ENCODE measurements around the gene NINJ1. TPM values are rescaled to one million over a fixed set of nuclear protein-coding genes. Genes with fewer than 3 reads are reported as not detected.

Gene NINJ1
- total RNA-seq, 1 donor from 2014 or later, result 29.4 TPM

DNA sequence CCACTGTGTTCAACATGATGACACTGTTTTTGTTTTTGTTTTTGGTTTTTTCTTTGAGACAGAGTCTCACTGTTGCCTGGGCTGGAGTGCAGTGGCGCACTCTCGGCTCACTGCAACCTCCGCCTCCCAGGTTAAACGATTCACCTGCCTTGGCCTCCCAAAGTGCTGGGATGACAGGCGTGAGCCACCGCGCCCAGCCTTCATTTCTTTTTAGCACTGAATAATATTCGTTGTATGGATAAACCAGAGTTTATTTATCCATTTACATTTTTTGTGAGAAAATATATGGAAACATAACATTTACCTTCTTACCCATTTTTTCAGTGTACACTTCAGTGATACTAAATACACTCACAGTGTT, 33.8 kb downstream of the NINJ1 start:
- DNase-seq, result peak; percentile 4
- H3K27me3 Mint-ChIP-seq (ENCODE audit: unreplicated experiment), result peaks cover 3% of the 10 kb centered on the region
- peaks cover 4% of the 10 kb centered on the region for H3K9me3 Mint-ChIP-seq (ENCODE audit: unreplicated experiment)
- H3K4me1 Mint-ChIP-seq (ENCODE audit: low read depth, unreplicated experiment), result peaks cover 5% of the 10 kb centered on the region
- H3K4me3 Mint-ChIP-seq (ENCODE audit: unreplicated experiment), result no peak overlapping the region
- H3K27ac Mint-ChIP-seq (ENCODE audit: unreplicated experiment), result no peak overlapping the region
- H3K36me3 Mint-ChIP-seq (ENCODE audit: unreplicated experiment), result peaks cover 24% of the 10 kb centered on the region
- TF ChIP-seq, protein P1, sequence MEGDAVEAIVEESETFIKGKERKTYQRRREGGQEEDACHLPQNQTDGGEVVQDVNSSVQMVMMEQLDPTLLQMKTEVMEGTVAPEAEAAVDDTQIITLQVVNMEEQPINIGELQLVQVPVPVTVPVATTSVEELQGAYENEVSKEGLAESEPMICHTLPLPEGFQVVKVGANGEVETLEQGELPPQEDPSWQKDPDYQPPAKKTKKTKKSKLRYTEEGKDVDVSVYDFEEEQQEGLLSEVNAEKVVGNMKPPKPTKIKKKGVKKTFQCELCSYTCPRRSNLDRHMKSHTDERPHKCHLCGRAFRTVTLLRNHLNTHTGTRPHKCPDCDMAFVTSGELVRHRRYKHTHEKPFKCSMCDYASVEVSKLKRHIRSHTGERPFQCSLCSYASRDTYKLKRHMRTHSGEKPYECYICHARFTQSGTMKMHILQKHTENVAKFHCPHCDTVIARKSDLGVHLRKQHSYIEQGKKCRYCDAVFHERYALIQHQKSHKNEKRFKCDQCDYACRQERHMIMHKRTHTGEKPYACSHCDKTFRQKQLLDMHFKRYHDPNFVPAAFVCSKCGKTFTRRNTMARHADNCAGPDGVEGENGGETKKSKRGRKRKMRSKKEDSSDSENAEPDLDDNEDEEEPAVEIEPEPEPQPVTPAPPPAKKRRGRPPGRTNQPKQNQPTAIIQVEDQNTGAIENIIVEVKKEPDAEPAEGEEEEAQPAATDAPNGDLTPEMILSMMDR (IDR thresholded peaks at IDR 0.05; ENCODE audit: partially characterized antibody, unreplicated experiment), result no peak

DNA sequence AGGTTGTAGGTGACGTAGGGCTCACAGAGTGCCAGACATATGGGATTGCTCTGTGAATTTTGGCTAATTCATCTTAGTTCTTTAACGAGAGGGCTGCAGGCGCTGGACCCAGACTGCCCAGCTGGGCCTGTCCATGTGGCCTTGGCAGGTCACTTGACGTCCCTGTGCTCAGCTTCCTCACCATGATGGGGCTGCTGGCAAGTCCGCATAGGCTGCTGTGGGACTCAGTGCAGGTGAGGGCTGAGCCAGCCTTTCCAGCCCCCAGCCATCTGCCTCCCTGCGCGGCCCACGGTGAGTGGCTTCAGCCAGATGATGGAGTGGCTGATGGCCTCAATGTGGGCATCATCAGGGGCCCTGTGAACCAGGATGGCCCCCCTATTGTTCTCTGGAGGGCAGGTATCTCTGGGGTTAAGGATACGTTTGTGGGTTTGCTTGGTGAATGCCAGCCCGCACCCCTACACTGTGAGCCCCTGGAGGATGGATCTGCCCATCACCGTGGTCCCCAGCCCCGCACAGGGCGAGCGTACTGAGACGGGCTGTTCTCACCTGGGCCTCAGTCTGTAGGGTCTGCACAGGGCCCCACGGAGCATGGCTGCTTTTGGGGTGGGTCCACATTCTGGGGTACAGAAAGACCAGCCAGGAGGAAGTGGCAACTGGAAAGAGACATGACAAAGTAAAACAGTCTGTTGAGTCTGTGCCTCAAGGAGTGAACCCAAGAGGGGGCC, 34.3 kb downstream of the NINJ1 start:
- TF ChIP-seq, protein P1 (IDR thresholded peaks at IDR 0.05; ENCODE audit: partially characterized antibody, unreplicated experiment), result no peak
- peak; percentile 13 for DNase-seq
- H3K27me3 Mint-ChIP-seq (ENCODE audit: unreplicated experiment), result no peaks in the 10 kb centered on the region
- peaks cover 20% of the 10 kb centered on the region for H3K36me3 Mint-ChIP-seq (ENCODE audit: unreplicated experiment)
- no peak overlapping the region for H3K27ac Mint-ChIP-seq (ENCODE audit: unreplicated experiment)
- H3K9me3 Mint-ChIP-seq (ENCODE audit: unreplicated experiment), result peaks cover 5% of the 10 kb centered on the region
- peaks cover 5% of the 10 kb centered on the region for H3K4me1 Mint-ChIP-seq (ENCODE audit: low read depth, unreplicated experiment)
- no peak overlapping the region for H3K4me3 Mint-ChIP-seq (ENCODE audit: unreplicated experiment)

DNA sequence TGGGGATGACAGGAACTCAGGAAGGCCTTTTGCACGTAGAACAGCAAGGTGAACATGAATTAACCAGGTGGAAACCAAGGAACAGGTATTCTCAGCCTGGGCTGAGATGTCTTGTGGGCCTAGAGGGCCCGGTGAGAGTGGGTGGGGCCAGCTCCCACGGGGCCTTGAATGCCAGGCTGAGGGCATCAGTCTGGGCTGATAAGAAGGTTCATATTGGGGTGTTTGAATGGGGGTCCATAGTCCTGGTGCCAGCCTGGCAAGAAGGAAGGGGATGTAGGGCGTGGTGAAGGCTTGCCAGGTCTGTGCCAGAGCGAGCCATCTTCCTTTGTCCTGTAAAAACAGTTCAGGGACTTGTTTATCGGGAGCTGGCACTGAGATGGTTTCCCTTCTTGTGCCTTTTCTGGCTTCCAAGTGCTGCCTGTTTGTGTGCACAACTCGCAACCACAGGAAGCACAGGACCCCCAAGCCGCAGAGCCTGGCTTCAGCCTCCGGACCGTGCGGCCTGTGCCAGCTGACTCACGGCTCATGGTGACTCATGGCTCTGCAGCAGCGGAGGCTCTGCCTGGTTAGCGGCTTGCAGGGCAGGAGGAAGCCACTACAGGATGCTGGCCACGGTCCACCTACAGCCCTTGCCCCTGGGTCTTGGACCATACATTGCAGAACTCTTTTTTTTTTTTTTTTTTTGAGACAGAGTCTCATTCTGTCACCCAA, 35.7 kb downstream of the NINJ1 start:
- H3K27ac Mint-ChIP-seq (ENCODE audit: unreplicated experiment), result no peak overlapping the region
- DNase-seq, result peak; percentile 19
- H3K4me1 Mint-ChIP-seq (ENCODE audit: low read depth, unreplicated experiment), result peaks cover 5% of the 10 kb centered on the region
- TF ChIP-seq, protein P1 (IDR thresholded peaks at IDR 0.05; ENCODE audit: partially characterized antibody, unreplicated experiment), result no peak
- H3K36me3 Mint-ChIP-seq (ENCODE audit: unreplicated experiment), result peaks cover 10% of the 10 kb centered on the region
- H3K9me3 Mint-ChIP-seq (ENCODE audit: unreplicated experiment), result peaks cover 4% of the 10 kb centered on the region
- peaks cover 2% of the 10 kb centered on the region for H3K27me3 Mint-ChIP-seq (ENCODE audit: unreplicated experiment)
- H3K4me3 Mint-ChIP-seq (ENCODE audit: unreplicated experiment), result peak overlapping the region; percentile 93

DNA sequence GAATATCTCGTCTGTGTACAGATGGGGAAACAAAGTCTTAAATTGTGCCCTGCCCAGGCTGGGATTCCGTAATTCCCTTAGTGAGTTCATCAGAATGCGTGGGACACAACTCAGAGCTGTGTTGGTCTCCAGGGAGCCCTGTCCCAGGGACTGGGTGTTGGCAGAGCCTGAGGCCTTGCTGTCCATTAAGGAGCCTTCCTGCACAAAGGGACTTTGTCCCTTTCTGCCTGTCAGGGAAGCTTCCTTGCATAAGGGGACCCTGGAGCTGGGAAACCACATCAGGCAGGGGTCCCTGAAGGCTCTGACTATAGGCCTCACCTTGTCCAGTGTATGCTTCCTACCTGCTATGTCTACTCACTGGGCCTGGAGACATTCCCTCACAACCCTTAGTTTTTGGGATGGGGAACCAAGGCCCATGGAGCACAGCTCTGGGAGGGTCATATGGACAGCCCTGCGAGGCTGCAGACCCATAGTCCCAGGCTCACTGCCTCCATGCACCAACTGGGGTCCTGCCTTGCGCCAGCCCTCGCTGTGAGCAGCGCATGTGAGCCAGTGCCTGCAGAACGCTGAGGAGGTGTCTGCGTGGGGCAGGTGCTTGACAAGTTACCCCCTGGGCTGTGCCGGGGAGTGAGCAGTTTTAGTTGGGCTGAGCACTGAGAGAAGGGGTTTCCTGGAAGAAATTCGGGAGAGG, 36.4 kb downstream of the NINJ1 start:
- Mint-ChIP-seq H3K27me3 (ENCODE audit: unreplicated experiment) (peaks cover 2% of the 10 kb centered on the region), H3K27ac (ENCODE audit: unreplicated experiment) (peak overlapping the region; percentile 49), H3K9me3 (ENCODE audit: unreplicated experiment) (peaks cover 5% of the 10 kb centered on the region), H3K4me1 (ENCODE audit: low read depth, unreplicated experiment) (peaks cover 5% of the 10 kb centered on the region), H3K36me3 (ENCODE audit: unreplicated experiment) (peaks cover 10% of the 10 kb centered on the region), H3K4me3 (ENCODE audit: unreplicated experiment) (peak overlapping the region; percentile 93)
- TF ChIP-seq, protein P1 (IDR thresholded peaks at IDR 0.05; ENCODE audit: partially characterized antibody, unreplicated experiment), result no peak
- peak; percentile 23 for DNase-seq
